ENCODE results near the gene MECR. TPM values are rescaled to one million over a fixed set of nuclear protein-coding genes. Genes with fewer than 3 reads are reported as not detected.

MECR gene
- polyA plus RNA-seq, 1 donor (not counting 4 experiments of a cell fraction or from before 2014, with no cell fraction given) = 20.7 TPM

DNA sequence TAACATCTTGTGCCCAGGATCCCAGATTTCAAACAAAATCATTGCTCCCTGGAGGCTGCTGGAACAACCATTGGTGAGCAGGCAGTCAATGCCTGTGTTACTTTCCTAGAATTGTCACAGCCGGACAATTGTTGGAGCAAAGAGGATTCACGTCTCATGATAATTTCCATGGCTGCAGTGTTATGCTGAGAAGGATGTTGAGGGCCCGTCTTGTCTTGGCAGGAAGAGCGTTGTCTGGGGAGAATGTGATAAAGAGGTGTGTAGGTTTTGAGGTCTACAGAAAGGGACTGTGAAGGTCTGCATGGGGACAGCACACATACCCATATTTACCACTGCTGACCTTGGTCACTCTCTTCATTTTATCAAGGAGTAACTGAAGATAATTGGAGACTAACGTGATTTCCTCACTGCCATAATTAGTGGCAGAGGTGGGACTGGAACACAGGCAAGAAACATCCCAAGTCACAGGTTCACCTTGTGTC is 6.3 kb downstream of the MECR start:
- Histone ChIP-seq H3K36me3 (ENCODE audit: control insufficient read depth in 2 of 2, extremely low read depth in 1 of 2, insufficient read depth in 2 of 2, low read length in 2 of 2) (peaks cover 7 to 10% of the 10 kb centered on the region in 2 experiments), H3K9ac (ENCODE audit: control insufficient read depth, extremely low read depth, insufficient read depth, low read length) (no peak overlapping the region), H3K27me3 (ENCODE audit: control insufficient read depth, extremely low read depth, insufficient read depth, low read length) (no peaks in the 10 kb centered on the region), H3K79me2 (ENCODE audit: control insufficient read depth, insufficient read depth, low read length) (peaks cover 14% of the 10 kb centered on the region), H4K20me1 (ENCODE audit: control insufficient read depth, extremely low read depth, insufficient read depth, low read length) (no peaks in the 10 kb centered on the region), H2AFZ (ENCODE audit: control insufficient read depth, low read length) (no peak overlapping the region), H3K9me1 (ENCODE audit: control insufficient read depth, extremely low read depth, insufficient read depth, low read length) (no peaks in the 10 kb centered on the region), H3K4me3 (ENCODE audit: control insufficient read depth in 2 of 3, extremely low read depth in 1 of 3, insufficient read depth in 2 of 3, low read depth in 1 of 3, low read length in 3 of 3) (no peak overlapping the region), H3K4me1 (ENCODE audit: control insufficient read depth, extremely low read depth, insufficient read depth, low read length) (peaks cover 6% of the 10 kb centered on the region), H3K4me2 (ENCODE audit: control insufficient read depth, extremely low read depth, insufficient read depth, low read depth, low read length) (no peak overlapping the region), H3K9me3 (ENCODE audit: control insufficient read depth, low read depth, low read length) (no peaks in the 10 kb centered on the region), H3K27ac (ENCODE audit: control insufficient read depth, insufficient read depth, low read length) (no peak overlapping the region)
- TF ChIP-seq, protein P1, sequence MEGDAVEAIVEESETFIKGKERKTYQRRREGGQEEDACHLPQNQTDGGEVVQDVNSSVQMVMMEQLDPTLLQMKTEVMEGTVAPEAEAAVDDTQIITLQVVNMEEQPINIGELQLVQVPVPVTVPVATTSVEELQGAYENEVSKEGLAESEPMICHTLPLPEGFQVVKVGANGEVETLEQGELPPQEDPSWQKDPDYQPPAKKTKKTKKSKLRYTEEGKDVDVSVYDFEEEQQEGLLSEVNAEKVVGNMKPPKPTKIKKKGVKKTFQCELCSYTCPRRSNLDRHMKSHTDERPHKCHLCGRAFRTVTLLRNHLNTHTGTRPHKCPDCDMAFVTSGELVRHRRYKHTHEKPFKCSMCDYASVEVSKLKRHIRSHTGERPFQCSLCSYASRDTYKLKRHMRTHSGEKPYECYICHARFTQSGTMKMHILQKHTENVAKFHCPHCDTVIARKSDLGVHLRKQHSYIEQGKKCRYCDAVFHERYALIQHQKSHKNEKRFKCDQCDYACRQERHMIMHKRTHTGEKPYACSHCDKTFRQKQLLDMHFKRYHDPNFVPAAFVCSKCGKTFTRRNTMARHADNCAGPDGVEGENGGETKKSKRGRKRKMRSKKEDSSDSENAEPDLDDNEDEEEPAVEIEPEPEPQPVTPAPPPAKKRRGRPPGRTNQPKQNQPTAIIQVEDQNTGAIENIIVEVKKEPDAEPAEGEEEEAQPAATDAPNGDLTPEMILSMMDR (optimal IDR thresholded peaks at IDR 0.05 in 1 of 3, IDR thresholded peaks at IDR 0.05 in 1 of 3, conservative IDR thresholded peaks at IDR 0.05 in 1 of 3; ENCODE audit: extremely low read depth in 1 of 3, insufficient read depth in 2 of 3, low read length in 3 of 3) = no peak
- no peak for TF ChIP-seq EZH2 (IDR thresholded peaks at IDR 0.05; ENCODE audit: low read length)
- dilution Hi-C loops (cut with MboI; ENCODE audit: extremely low pct_ligation_motif_present, low sequenced_read_pairs) = no loop called here
- DNase-seq (ENCODE audit: low read depth, low spot score) (no peak), FAIRE-seq (no peak)

- H3K27me3 ChIP-seq (ENCODE audit: control insufficient read depth, extremely low read depth, insufficient read depth, low read length) = no peaks in the 10 kb centered on the region
- dilution Hi-C loops (cut with MboI; ENCODE audit: extremely low pct_ligation_motif_present, low sequenced_read_pairs) = no loop called here
- H3K27ac ChIP-seq (ENCODE audit: control insufficient read depth, insufficient read depth, low read length) = no peak overlapping the region
- H3K79me2 ChIP-seq (ENCODE audit: control insufficient read depth, insufficient read depth, low read length) = peaks cover 7% of the 10 kb centered on the region
- DNase-seq (ENCODE audit: low read depth, low spot score) (no peak), FAIRE-seq (no peak)
- H3K36me3 ChIP-seq (ENCODE audit: control insufficient read depth in 2 of 2, extremely low read depth in 1 of 2, insufficient read depth in 2 of 2, low read length in 2 of 2) = peaks cover 4 to 7% of the 10 kb centered on the region in 2 experiments
- H4K20me1 ChIP-seq (ENCODE audit: control insufficient read depth, extremely low read depth, insufficient read depth, low read length) = no peaks in the 10 kb centered on the region
- no peak overlapping the region for H3K4me2 ChIP-seq (ENCODE audit: control insufficient read depth, extremely low read depth, insufficient read depth, low read depth, low read length)
- H3K4me1 ChIP-seq (ENCODE audit: control insufficient read depth, extremely low read depth, insufficient read depth, low read length) = peaks cover 5% of the 10 kb centered on the region
- H3K9me3 ChIP-seq (ENCODE audit: control insufficient read depth, low read depth, low read length) = no peaks in the 10 kb centered on the region
- no peak overlapping the region for H2AFZ ChIP-seq (ENCODE audit: control insufficient read depth, low read length)
- no peaks in the 10 kb centered on the region for H3K9me1 ChIP-seq (ENCODE audit: control insufficient read depth, extremely low read depth, insufficient read depth, low read length)
- no peak overlapping the region for H3K9ac ChIP-seq (ENCODE audit: control insufficient read depth, extremely low read depth, insufficient read depth, low read length)
- TF ChIP-seq, protein P1 (optimal IDR thresholded peaks at IDR 0.05 in 1 of 3, IDR thresholded peaks at IDR 0.05 in 1 of 3, conservative IDR thresholded peaks at IDR 0.05 in 1 of 3; ENCODE audit: extremely low read depth in 1 of 3, insufficient read depth in 2 of 3, low read length in 3 of 3) = no peak
- no peak for TF ChIP-seq EZH2 (IDR thresholded peaks at IDR 0.05; ENCODE audit: low read length)
- H3K4me3 ChIP-seq (ENCODE audit: control insufficient read depth in 2 of 3, extremely low read depth in 1 of 3, insufficient read depth in 2 of 3, low read depth in 1 of 3, low read length in 3 of 3) = no peak overlapping the region
Observed at GRCh38 chr1:29223521-29223920, 7.2 kb downstream of the MECR start.

All from keratinocyte (primary cell).